ENCODE measurements around the gene PRELP. TPM values are rescaled to one million over a fixed set of nuclear protein-coding genes. Genes with fewer than 3 reads are reported as not detected.
A peak's percentile ranks its signal among the peaks of the same experiment; 100 is the strongest.

The PRELP gene
- not detected for total RNA-seq
- not detected for polyA plus RNA-seq
- total RNA-seq = not detected

GRCh38 chr1:203475012-203475981, at the start of gene PRELP:
Gene PRELP (plus strand): TSS chr1:203475806. CDS start chr1:203483185, 7,379 bp downstream.
- H3K36me3 ChIP-seq (ENCODE audit: control insufficient read depth in 2 of 3, insufficient read depth in 3 of 3, low read length in 3 of 3) = no peaks in the 10 kb centered on the region
- H3K4me3 Mint-ChIP-seq = no peak within 1 kb of the TSS

GRCh38 chr1:203426366-203426765, 49.2 kb upstream of the PRELP start:
- H3K4me1 Mint-ChIP-seq = peaks cover 0 to 1% (median 0%) of the 10 kb centered on the region in 7 donors
- H3K36me3 Mint-ChIP-seq = no peaks in the 10 kb centered on the region
- Histone ChIP-seq H3K4me1 (ENCODE audit: control insufficient read depth in 2 of 2, insufficient read depth in 2 of 2, low read length in 2 of 2) (no peaks in the 10 kb centered on the region), H3K27me3 (ENCODE audit: control insufficient read depth in 2 of 2, insufficient read depth in 2 of 2, low read length in 2 of 2) (no peaks in the 10 kb centered on the region), H3K27ac (ENCODE audit: low read depth, low read length) (no peak overlapping the region), H3K36me3 (ENCODE audit: control insufficient read depth in 2 of 3, insufficient read depth in 3 of 3, low read length in 3 of 3) (no peaks in the 10 kb centered on the region), H3K9me3 (ENCODE audit: control insufficient read depth in 2 of 3, low read length in 3 of 3) (no peaks in the 10 kb centered on the region), H3K4me3 (ENCODE audit: low read length) (no peak overlapping the region)
- no peak for ATAC-seq
- no peak for DNase-seq
- ChIA-PET CTCF (no interaction called here), POLR2A (no interaction called here)
- no peak overlapping the region for H3K27ac Mint-ChIP-seq
- peaks cover 25 to 60% (median 32%) of the 10 kb centered on the region in 5 donors for H3K27me3 Mint-ChIP-seq
- intact Hi-C loops (cut with micrococcal nuclease) = no loop called here
- H3K4me3 Mint-ChIP-seq = no peak overlapping the region
- peaks cover 0 to 1% (median 0%) of the 10 kb centered on the region in 11 donors for H3K9me3 Mint-ChIP-seq

More at GRCh38 chr1:203475012-203475981, at the start of gene PRELP:
- Histone ChIP-seq H3K27ac (ENCODE audit: low read depth, low read length) (no peak within 1 kb of the TSS), H3K9me3 (ENCODE audit: control insufficient read depth in 2 of 3, low read length in 3 of 3) (no peaks in the 10 kb centered on the region), H3K4me1 (ENCODE audit: control insufficient read depth in 2 of 2, insufficient read depth in 2 of 2, low read length in 2 of 2) (peaks cover 0 to under 1% of the 10 kb centered on the region in 2 donors), H3K4me3 (ENCODE audit: low read length) (no peak within 1 kb of the TSS), H3K27me3 (ENCODE audit: control insufficient read depth in 2 of 2, insufficient read depth in 2 of 2, low read length in 2 of 2) (no peaks in the 10 kb centered on the region)
- Mint-ChIP-seq H3K4me1 (peaks cover 0 to 8% (median 0%) of the 10 kb centered on the region in 7 donors), H3K36me3 (no peaks in the 10 kb centered on the region), H3K27me3 (peaks cover 12 to 38% (median 15%) of the 10 kb centered on the region in 5 donors), H3K27ac (peak within 1 kb of the TSS in 1 of 9 donors; percentile 47), H3K9me3 (no peaks in the 10 kb centered on the region)
- DNase-seq = no peak
- CTCF ChIA-PET = interaction anchor here (1.8 kb wide), 1 partner anchor 13 kb away, joined by 3 read pairs; no protein-coding TSS in a partner anchor
- ATAC-seq = no peak
- POLR2A ChIA-PET = no interaction called here
- intact Hi-C loops (cut with micrococcal nuclease) = no loop called here

DNA sequence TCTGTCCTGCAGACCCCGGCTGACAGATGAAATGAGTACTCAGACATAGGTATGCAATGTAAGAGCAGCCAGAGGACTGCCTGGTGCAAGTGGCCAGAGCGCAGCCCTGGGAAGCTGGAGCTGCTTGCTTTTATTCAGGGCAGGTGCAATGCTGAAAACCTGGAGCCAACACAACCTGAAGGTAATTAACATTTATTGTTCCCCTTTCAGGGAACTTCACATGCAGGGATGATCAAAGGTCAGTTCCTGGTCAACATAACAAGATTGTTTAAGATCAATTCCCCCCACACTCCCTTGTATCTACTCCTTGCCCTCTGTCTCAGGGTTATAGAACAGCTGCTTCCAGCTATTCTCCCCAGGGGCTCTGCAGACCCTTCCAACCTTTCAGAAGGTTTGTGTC, 48.7 kb upstream of the PRELP start:
- Mint-ChIP-seq H3K4me1 (peaks cover 0 to 1% (median 0%) of the 10 kb centered on the region in 7 donors), H3K36me3 (no peaks in the 10 kb centered on the region), H3K9me3 (peaks cover 0 to 1% (median 0%) of the 10 kb centered on the region in 11 donors), H3K4me3 (no peak overlapping the region), H3K27ac (no peak overlapping the region), H3K27me3 (peaks cover 25 to 60% (median 31%) of the 10 kb centered on the region in 5 donors)
- CTCF ChIA-PET = no interaction called here
- no peak for ATAC-seq
- no peaks in the 10 kb centered on the region for H3K4me1 ChIP-seq (ENCODE audit: control insufficient read depth in 2 of 2, insufficient read depth in 2 of 2, low read length in 2 of 2)
- POLR2A ChIA-PET = no interaction called here
- no peak overlapping the region for H3K27ac ChIP-seq (ENCODE audit: low read depth, low read length)
- H3K9me3 ChIP-seq (ENCODE audit: control insufficient read depth in 2 of 3, low read length in 3 of 3) = no peaks in the 10 kb centered on the region
- intact Hi-C loops (cut with micrococcal nuclease) = no loop called here
- no peak for DNase-seq
- H3K4me3 ChIP-seq (ENCODE audit: low read length) = no peak overlapping the region
- H3K27me3 ChIP-seq (ENCODE audit: control insufficient read depth in 2 of 2, insufficient read depth in 2 of 2, low read length in 2 of 2) = no peaks in the 10 kb centered on the region
- no peaks in the 10 kb centered on the region for H3K36me3 ChIP-seq (ENCODE audit: control insufficient read depth in 2 of 3, insufficient read depth in 3 of 3, low read length in 3 of 3)

GRCh38 chr1:203427451-203427850, 48.2 kb upstream of the PRELP start:
- peaks cover 0 to 1% (median 0%) of the 10 kb centered on the region in 7 donors for H3K4me1 Mint-ChIP-seq
- intact Hi-C loops (cut with micrococcal nuclease) = no loop called here
- ATAC-seq (no peak), DNase-seq (no peak)
- Histone ChIP-seq H3K4me1 (ENCODE audit: control insufficient read depth in 2 of 2, insufficient read depth in 2 of 2, low read length in 2 of 2) (no peaks in the 10 kb centered on the region), H3K27me3 (ENCODE audit: control insufficient read depth in 2 of 2, insufficient read depth in 2 of 2, low read length in 2 of 2) (no peaks in the 10 kb centered on the region), H3K36me3 (ENCODE audit: control insufficient read depth in 2 of 3, insufficient read depth in 3 of 3, low read length in 3 of 3) (no peaks in the 10 kb centered on the region), H3K27ac (ENCODE audit: low read depth, low read length) (no peak overlapping the region), H3K4me3 (ENCODE audit: low read length) (no peak overlapping the region), H3K9me3 (ENCODE audit: control insufficient read depth in 2 of 3, low read length in 3 of 3) (no peaks in the 10 kb centered on the region)
- H3K27me3 Mint-ChIP-seq = peaks cover 21 to 57% (median 32%) of the 10 kb centered on the region in 5 donors
- no peaks in the 10 kb centered on the region for H3K36me3 Mint-ChIP-seq
- POLR2A ChIA-PET = no interaction called here
- peaks cover 0 to 1% (median 0%) of the 10 kb centered on the region in 11 donors for H3K9me3 Mint-ChIP-seq
- no peak overlapping the region for H3K27ac Mint-ChIP-seq
- CTCF ChIA-PET = no interaction called here
- no peak overlapping the region for H3K4me3 Mint-ChIP-seq

DNA sequence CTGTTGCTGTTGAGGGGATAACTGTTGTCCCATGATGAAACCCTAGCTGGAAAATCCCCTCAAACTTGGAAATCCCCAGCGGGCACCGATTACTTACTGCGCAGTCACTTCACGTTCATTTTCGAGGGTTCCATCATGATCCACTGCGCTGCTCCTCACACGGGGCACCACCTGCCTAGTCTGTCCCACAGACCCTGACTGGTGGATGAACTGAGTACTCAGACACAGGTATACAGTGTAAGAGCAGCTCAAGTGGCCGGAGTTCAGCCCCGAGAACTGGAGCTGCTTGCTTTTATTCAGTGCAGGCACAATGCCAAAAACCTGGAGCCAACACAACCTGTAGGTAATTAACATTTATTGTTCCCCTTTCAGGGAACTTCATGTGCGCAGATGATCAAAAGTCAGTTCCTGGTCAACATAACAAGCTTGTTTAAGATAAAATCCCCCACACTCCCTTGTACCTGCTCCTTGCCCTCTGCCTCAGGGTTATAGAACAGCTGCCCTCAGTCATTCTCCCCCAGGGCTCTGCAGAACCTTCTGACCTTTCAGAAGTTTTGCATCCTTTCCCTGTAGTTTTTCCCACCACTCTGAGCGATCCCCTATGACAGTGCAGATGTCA, 46.5 kb upstream of the PRELP start:
- Histone ChIP-seq H3K36me3 (ENCODE audit: control insufficient read depth in 2 of 3, insufficient read depth in 3 of 3, low read length in 3 of 3) (no peaks in the 10 kb centered on the region), H3K4me3 (ENCODE audit: low read length) (no peak overlapping the region), H3K9me3 (ENCODE audit: control insufficient read depth in 2 of 3, low read length in 3 of 3) (no peaks in the 10 kb centered on the region), H3K27me3 (ENCODE audit: control insufficient read depth in 2 of 2, insufficient read depth in 2 of 2, low read length in 2 of 2) (no peaks in the 10 kb centered on the region), H3K27ac (ENCODE audit: low read depth, low read length) (no peak overlapping the region), H3K4me1 (ENCODE audit: control insufficient read depth in 2 of 2, insufficient read depth in 2 of 2, low read length in 2 of 2) (no peaks in the 10 kb centered on the region)
- peaks cover 10 to 58% (median 31%) of the 10 kb centered on the region in 5 donors for H3K27me3 Mint-ChIP-seq
- DNase-seq (no peak), ATAC-seq (no peak)
- no peak overlapping the region for H3K4me3 Mint-ChIP-seq
- POLR2A ChIA-PET = no interaction called here
- no peaks in the 10 kb centered on the region for H3K36me3 Mint-ChIP-seq
- CTCF ChIA-PET = no interaction called here
- H3K4me1 Mint-ChIP-seq = peaks cover 0 to 1% (median 0%) of the 10 kb centered on the region in 7 donors
- intact Hi-C loops (cut with micrococcal nuclease) = no loop called here
- H3K27ac Mint-ChIP-seq = no peak overlapping the region
- H3K9me3 Mint-ChIP-seq = peaks cover 0 to 1% (median 0%) of the 10 kb centered on the region in 11 donors

GRCh38 chr1:203435615-203436014, 40.0 kb upstream of the PRELP start:
- H3K4me1 Mint-ChIP-seq = peaks cover 0 to 4% (median 0%) of the 10 kb centered on the region in 7 donors

More at GRCh38 chr1:203435615-203436014, 40.0 kb upstream of the PRELP start:
- H3K9me3 Mint-ChIP-seq = peaks cover 0 to 4% (median 0%) of the 10 kb centered on the region in 11 donors
- no peaks in the 10 kb centered on the region for H3K36me3 Mint-ChIP-seq
- no peak overlapping the region for H3K4me3 Mint-ChIP-seq
- no peak for ATAC-seq
- peaks cover 8 to 36% (median 14%) of the 10 kb centered on the region in 5 donors for H3K27me3 Mint-ChIP-seq
- no peaks in the 10 kb centered on the region for H3K36me3 ChIP-seq (ENCODE audit: control insufficient read depth in 2 of 3, insufficient read depth in 3 of 3, low read length in 3 of 3)
- H3K4me1 ChIP-seq (ENCODE audit: control insufficient read depth in 2 of 2, insufficient read depth in 2 of 2, low read length in 2 of 2) = no peaks in the 10 kb centered on the region
- H3K9me3 ChIP-seq (ENCODE audit: control insufficient read depth in 2 of 3, low read length in 3 of 3) = no peaks in the 10 kb centered on the region
- ChIA-PET CTCF (no interaction called here), POLR2A (no interaction called here)
- no peak overlapping the region for H3K4me3 ChIP-seq (ENCODE audit: low read length)
- no peak overlapping the region for H3K27ac Mint-ChIP-seq
- no peak for DNase-seq
- intact Hi-C loops (cut with micrococcal nuclease) = no loop called here
- no peak overlapping the region for H3K27ac ChIP-seq (ENCODE audit: low read depth, low read length)
- no peaks in the 10 kb centered on the region for H3K27me3 ChIP-seq (ENCODE audit: control insufficient read depth in 2 of 2, insufficient read depth in 2 of 2, low read length in 2 of 2)

All from naive thymus-derived CD4-positive, alpha-beta T cell (primary cell).